HG02840 (cell line): ENCODE data around the gene MPV17L.
"Not testable (repeated sequence)": the region's sequence is repeated elsewhere in the genome, so short reads cannot be mapped to it uniquely, and the experiment has no call there.

ENCODE experiments used
- ATAC-seq: cut with Tn5 transposase; IDR thresholded peaks from one replicate; pipeline ENCODE4 v1.9.1; 2021; ENCODE audit warnings: mild to moderate bottlenecking, moderate library complexity, moderate number of reproducible peaks; ENCODE audit not compliant: unreplicated experiment, low FRiP score

MPV17L gene

DNA sequence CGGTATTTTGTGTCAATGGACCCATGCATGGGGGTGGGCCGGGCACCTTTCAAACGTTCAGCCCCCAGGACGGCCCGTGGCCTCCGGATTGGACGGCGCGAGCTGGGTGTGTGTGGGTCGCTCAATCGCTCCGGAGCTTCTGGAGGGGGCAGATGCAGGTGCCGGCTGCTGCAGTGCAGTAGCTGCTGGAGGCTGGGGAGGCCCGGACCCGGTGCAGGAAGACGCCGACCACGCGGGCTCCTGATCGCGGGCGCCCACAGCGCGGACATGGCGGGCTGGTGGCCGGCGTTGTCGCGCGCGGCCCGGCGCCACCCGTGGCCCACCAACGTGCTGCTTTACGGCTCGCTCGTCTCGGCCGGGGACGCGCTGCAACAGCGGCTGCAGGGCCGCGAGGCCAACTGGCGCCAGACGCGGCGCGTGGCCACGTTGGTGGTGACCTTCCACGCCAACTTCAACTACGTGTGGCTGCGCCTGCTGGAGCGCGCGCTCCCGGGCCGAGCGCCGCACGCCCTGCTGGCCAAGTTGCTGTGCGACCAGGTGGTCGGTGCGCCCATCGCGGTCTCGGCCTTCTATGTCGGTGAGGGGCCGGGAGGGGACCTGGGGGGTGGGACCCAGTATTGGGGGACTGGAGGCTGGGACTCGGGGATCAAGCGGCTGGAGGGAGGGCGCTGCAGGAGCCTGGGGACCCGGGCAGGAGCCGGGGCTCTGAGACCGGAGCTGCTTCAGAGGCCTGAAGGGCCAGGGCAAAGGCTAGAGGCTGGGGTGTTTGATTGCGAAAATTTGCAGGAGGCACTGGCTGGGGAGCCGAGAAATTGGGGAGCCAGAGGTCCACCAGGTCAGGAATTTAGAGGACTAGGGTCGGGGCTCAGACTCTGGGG lies at the start of gene MPV17L:
Gene MPV17L, plus strand, starts transcription at position 124 of the 878 bp plus-strand sequence. Its CDS starts 144 bp downstream, at position 268.
- ATAC-seq: not testable (repeated sequence)

DNA sequence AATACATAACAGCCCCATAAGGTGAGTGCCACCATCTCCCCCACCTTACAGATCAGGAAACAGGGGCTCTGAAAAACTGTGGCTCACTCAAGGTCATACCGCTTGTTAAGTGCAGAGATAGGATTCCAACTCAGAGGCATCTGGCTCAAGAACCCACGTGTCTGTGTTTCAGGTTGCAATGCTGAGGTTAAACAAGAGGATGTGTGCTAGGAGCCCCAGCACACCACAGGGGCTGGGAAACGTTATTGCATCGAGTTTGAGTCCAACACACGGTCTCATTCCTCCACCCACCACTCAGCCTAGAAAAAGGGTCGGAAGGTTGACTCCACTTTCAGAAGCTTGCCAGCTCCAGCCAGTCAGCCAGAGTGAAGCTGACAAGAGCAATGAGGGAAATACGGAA lies 46.8 kb upstream of the MPV17L start:
- not testable (repeated sequence) for ATAC-seq

DNA sequence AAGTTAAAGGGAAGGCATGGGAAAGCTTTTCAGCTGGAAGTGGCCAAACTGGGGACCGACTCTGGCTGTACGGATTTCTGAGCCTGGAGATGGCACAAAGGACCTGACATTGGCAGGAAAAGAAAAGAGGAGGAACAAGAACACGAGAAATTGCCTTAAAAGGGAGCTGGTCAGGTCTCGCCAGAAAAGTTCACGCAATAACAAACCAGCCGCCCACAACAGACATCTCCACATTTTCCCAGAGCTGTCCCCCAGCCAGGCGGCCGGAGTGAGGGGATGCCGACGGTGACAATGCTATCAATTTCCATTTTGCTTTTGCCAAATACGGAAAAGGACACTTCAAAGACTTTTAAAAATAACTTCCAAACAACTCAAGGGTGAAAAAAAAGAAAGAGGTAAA lies 44.3 kb upstream of the MPV17L start:
- not testable (repeated sequence) for ATAC-seq

DNA sequence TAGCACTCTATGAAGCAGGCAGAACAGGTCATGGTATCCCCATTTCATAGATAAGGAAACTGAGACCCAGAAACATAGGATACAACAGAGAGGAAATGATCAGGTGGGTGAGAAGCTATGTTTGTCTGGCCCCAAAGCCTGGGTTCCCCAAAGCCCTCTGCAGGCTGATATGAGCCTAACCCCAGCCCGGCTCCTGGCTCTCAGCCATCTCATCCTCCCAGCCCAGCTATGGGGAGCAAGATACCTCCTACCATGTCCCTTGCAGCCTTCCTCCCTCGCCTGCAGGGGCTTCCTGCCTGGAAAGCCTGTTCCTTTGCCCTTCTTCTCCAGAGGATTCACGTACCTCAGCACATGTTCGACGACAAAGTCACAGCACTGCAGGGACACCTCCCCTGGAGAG lies 43.8 kb upstream of the MPV17L start:
- not testable (repeated sequence) for ATAC-seq

DNA sequence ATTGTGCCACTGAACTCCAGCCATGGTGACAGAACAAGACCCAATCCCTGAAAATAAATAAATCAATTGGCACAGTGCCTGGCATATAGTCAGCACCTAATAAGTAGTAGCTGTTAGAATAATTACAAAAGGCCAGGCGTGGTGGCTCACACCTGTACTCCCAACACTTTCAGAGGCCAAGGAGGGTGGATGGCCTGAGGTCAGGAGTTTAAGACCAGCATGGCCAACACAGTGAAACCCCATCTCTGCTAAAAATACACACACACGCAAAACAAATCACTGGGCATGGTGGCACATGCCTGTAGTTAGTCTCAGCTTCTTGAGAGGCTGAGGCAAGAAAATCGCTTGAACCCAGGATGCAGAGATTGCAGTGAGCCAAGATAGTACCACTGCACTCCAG lies 42.7 kb upstream of the MPV17L start:
- ATAC-seq: not testable (repeated sequence)

DNA sequence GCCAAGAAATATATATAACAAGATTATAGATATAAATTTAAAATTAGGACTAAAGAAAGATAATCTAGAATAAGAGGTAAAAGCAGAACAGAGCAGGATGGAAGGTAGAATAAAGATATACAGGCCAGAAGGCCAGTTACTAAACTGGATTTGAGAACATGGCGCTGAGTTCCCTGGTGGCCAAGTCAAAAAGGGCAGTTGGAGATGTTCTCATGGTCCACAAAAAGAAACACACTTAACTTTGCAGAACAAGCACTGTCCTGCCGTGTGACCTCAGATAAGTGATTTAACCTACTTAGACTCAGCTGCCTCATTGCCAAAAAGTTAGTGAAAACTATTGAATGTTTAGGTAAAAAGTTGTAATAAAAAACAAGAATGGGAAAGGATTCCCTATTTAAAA lies 40.7 kb upstream of the MPV17L start:
- not testable (repeated sequence) for ATAC-seq

DNA sequence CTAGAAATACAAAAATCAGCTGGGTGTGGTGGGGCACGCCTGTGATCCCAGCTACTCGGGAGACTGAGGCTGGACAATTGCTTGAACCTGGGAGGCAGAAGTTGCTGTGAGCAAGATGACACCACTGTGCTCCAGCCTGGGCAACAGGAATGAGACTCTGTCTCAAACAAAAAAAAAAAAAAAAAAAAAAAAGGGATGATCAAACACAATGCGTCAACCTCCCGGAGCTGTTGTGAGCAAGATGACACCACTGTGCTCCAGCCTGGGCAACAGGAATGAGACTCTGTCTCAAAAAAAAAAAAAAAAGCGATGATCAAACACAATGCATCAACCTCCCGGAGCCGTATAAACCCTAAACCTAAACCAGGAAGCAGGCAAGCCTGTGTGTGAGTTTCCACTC lies 38.1 kb upstream of the MPV17L start:
- not testable (repeated sequence) for ATAC-seq

DNA sequence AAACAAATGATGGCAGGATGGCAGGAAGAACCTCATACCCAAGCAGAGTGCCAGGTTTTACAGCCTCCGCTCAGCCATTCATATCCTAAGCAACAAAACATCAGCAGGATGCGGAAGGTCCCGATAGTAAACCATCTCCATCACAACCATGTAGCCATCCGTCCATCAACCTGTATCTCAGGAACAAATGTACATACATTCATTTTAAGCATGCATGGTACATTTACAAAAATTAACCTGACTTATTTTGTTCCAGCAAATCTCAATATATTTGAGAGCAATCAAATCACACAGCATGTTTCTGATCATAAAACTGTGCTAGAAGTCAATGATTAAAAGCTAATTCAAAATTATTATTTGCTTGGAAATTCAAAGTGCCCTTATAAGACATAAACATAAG lies 17.4 kb upstream of the MPV17L start, which contains the start of gene NPIPA5:
Gene NPIPA5, minus strand, starts transcription at position 101 of the 400 bp plus-strand sequence. Its CDS starts 0 bp downstream, at position 101.
- ATAC-seq: not testable (repeated sequence)

DNA sequence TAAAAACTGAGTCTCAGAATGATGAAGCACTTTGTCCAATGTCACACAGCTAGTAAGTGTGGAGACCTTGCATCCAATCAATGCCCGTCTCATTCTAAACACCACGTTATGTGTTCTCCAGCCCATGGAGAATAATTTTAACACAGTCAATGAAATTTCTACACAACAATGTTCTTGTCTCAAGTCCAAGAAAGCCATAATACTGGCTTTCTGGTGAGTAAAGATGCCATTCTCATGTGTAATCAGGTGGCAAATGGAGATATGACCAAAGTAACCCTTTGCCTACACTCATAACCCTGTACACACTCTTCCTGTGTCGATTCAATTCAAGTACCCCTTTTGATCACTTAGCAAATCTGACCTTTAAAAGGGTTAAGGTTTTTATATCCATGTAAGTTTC lies 12.7 kb upstream of the MPV17L start:
- ATAC-seq: not testable (repeated sequence)

DNA sequence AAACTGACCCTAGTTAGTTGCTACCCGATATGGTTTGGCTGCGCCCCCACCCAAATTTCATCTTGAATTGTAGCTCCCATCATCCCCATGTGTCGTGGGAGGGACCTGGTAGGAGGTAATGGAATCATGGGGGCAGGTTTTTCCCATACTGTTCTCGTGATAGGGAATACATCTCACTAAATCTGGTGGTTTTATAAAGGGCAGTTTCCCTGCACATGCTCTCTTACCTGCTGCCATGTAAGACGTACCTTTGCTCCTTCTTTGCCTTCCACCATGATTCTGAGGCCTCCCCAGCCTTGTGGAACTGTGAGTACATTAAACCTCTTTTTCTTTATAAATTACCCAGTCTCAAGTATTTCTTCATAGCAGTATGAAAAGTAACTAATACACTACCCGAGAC lies 7.5 kb upstream of the MPV17L start:
- not testable (repeated sequence) for ATAC-seq

DNA sequence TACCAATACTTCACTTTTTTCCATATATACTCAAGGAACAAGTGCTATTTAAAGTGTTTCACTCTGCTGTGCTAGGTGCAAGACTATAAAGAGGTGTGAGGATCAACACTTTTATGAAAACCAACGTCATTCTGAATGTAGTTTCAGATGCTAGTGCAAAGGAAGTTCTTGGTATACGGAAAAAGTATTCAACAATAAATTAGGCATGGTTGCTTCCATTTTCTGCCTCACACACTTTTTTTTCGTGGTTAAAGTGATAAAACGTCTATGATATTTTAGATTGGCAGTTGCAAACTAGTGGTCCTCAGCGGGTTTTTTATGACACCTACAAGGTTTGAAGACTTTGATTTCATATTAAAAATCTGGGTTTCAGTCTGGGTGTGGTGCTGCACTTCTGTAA lies 5.6 kb upstream of the MPV17L start:
- ATAC-seq: not testable (repeated sequence)

DNA sequence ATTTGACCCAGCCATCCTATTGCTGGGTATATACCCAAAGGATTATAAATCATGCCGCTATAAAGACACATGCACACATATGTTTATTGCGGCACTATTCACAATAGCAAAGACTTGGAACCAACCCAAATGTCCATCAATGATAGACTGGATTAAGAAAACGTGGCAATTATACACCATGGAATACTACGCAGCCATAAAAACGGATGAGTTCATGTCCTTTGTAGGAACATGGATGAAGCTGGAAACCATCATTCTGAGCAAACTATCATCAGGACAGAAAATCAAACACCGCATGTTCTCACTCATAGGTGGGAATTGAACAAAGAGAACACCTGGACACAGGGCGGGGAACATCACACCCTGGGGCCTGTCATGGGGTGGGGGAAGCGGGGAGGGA lies 2.5 kb upstream of the MPV17L start:
- not testable (repeated sequence) for ATAC-seq

DNA sequence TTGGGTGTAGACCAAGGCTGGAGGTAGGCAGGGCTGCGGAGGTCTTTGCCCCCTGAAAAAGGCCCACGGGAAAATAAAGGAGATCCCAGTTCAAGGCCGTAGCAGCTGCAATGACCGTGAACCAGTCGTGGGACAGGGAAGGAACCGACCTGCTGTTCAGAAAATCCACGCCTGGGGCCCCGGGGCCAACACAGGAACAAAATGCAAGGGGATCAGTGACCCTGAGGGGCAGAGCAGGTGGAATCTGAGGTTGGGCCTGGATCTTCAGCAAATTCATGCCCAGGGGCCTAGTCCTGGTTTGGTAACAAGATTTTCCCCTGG lies 915 bp downstream of the MPV17L start:
- ATAC-seq: not testable (repeated sequence)

DNA sequence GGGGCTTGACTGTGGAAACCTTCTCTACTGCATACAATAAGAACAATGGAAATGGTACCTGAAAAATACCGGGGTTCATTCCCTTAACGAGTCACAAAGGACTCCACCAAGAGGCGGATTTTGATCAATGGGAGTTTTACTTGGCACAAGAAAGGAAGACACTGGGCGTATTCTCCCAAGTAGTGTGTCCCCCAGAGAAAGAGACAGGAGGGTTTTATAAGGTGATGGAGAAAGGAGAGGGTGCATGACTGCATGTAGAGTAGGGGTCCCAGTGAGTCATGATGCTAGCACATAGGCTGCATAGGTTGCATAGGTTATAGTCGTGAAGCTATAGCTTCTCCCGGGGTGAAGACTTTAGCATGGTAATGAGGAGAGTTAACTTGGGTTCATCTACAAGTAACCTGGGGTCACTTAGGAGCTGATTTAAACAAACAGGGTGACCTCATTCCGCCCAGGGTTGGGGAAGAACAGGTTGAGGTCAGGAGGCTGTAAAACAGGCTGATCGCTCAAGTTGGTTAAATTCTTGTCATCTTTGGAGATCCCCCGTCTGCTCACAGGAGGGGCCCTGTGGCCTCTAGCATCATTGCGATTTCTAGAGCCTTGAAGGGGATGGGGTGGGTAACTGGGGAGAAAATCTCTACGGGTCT lies 1.5 kb downstream of the MPV17L start:
- ATAC-seq: no peak

DNA sequence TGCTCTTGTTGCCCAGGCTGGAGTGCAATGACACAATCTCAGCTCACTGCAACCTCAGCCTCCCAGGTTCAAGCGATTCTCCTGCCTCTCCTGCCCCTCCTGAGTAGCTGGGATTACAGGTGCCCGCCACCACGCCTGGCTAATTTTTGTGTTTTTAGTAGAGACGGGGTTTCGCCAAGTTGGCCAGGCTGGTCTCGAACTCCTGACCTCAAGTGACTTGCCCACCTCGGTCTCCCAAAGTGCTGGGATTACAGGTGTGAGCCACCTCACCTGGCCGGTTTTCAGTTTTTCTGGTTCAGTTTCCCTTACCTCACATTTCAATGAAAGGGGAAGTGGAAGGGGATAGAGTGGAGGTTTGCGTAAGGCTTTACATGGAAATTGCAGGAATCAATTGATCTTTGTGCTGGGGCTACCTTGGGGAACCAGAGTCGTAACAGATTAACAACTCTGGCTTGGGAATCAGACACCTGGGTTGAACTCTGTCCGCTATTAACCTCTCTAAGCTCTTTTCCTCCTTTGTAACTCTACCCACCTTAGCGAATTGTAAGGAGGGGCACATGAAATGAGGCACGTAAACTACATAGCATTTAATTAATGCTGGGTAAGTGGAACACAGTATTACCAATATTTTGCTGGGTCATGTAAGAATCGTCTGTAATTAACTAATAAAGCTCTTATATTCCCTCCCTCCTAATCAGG lies 3.2 kb downstream of the MPV17L start:
- no peak for ATAC-seq

DNA sequence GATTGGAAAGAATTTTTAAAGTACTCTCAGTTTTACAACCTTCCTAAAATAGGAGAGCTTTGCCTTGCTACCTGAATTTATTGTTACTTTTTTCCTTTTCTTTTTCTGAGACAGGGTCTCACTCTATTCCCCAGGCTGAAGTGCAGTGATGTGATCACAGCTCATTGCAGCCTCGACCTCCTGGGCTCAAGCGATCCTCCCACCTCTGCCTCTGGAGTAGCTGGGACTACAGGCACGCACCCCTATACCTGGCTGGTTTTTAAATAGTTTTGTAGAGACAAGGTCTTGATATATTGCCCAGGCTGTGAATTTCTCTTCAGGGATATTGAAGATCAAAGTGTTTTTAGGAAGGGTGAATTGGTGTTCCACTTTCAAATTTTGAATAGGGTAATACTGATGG lies 3.8 kb downstream of the MPV17L start:
- no peak for ATAC-seq

DNA sequence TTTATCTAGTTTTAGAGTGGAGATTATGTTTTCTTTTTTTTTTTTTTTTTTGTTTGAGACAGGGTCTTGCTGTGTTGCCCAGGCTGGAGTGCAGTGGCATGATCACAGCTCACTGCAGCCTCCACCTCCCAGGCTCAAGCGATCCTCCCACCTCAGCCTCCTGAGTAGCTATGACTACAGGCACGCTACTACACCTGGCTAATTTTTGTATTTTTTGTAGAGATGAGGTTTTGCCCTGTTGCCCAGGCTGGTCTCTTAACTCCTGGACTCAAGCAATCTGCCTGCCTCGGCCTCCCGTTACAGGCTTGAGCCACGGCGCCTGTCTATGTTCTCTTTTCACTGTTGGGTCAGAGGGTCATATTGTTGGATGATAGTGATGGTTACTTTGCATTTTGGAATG lies 4.8 kb downstream of the MPV17L start:
- not testable (repeated sequence) for ATAC-seq

DNA sequence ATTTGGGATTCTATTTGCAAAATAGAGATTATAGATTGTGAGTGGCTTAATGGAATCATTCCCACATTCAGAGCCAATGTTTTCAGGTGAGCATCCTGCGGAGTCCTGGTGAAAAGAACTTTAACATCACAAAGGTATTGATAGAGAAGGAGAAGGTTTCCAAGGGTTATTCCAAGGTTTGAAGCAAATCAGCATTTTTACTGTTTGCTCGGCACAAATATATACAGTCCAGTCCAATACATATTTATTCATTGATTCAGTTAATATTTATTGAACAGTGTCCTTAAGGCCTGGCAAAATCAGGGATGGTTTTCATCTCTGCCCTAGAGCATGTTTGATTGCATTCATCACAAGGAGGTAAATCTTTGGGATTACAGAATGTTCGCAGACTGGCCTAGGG lies 6.4 kb downstream of the MPV17L start:
- no peak for ATAC-seq

DNA sequence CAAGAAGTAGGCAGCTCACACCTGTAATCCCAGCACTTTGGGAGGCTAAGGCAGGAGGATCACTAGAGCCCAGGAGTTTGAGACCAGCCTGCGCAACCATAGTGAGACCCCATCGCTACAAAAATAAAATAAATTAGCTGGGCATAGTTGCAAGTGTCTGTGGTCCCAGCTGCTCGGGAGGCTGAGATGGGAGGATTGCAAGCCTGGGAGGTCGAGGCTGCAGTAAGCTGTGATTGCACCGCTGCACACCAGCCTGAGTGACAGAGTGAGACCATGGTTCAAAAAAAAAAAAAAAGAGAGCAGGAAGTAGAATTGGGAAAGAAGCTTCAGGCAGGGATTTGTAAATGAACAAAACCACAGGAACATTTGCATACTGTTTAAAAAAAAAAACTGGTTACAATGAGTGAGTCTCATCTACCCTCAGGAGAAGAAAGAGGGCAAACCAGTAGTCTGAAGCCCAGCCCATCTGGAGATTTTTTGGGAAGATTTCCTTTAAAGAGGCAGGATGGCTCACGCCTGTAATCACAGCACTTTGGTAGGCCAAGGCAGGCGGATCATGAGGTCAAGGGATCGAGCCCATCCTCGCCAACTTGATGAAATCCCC lies 7.9 kb downstream of the MPV17L start:
- ATAC-seq: no peak

DNA sequence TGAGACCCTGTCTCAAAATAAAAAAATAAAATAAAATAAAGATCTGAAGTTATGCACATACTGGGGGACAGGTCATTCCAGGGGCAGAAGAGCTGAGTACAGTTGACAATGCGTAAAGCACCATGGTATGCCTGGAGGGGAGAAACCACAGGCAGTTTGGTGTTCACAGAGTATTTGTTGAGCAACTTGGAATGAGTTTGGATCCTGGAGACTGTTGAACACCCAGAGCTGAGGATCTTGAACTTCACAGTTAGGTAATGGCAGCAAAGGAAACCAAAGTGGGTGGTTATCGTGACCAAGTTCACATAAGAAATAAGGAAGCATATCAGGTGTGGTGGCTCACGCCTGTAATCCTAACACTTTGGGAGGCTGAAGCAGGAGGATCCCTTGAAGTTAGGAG lies 8.5 kb downstream of the MPV17L start:
- ATAC-seq: not testable (repeated sequence)

DNA sequence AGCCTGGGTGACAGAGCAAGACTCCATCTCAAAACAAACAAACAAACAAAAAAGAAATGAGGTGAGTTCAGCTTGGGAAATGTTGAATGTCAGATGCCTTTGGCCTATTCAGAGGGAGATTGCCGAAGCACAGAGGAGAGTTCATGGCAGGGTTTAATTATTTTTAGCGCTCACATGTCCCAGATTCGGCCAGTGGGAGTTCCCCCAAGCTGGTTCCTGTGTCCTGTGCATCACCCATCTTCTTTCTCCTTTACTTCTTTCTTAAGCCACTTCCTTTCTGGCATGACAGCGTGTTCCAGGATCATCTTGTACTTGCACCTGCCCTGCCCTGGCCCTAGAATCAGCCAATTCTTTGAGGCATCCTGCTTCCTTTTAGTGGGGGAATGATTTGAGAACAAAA lies 9.2 kb downstream of the MPV17L start:
- ATAC-seq: no peak
